GM10266 (cell line): ENCODE results near the gene TTLL5.
"Not testable (repeated sequence)": the region's sequence is repeated elsewhere in the genome, so short reads cannot be mapped to it uniquely, and the experiment has no call there.

Source experiments
- DNase-seq: peaks from one replicate; pipeline ENCODE4 v3.0.0; 2012; ENCODE audit errors: extremely low spot score
- TF ChIP-seq, protein P1 (sequence below): IDR thresholded peaks from 2 replicates; pipeline ENCODE4 v1.5.1; 2012; ENCODE audit warnings: mild to moderate bottlenecking, low read depth; ENCODE audit not compliant: control insufficient read depth, insufficient read depth; ENCODE audit errors: missing control alignments

Gene TTLL5

DNA sequence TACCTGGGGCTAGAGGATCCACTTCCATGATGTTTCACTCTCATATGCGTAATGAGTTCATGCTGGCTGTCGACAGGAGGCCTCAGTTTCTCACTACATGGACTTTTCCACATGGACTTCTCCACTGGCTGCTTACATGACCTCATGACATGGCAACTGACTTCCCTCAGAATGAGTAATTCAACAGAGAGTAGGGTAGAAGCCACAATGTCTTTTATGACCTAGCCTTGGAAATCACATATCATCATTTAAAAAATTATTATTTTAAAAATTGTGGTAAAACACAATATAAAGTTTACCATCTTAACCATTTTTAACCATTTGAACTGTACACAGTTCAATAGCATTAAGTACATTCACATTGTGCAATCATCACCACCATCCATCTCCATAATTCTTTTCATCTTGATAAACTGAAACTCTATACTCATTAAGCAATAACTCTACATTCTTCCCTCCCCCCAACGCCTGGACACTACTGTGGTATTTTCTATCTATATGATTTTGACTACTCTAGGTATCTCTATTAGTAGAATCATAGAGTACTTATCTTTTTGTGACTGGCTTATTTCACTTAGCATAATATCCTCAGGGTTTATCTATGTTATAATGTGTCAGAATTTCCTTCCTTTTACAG lies 176.2 kb downstream of the TTLL5 start:
- DNase-seq = no peak
- TF ChIP-seq, protein P1, sequence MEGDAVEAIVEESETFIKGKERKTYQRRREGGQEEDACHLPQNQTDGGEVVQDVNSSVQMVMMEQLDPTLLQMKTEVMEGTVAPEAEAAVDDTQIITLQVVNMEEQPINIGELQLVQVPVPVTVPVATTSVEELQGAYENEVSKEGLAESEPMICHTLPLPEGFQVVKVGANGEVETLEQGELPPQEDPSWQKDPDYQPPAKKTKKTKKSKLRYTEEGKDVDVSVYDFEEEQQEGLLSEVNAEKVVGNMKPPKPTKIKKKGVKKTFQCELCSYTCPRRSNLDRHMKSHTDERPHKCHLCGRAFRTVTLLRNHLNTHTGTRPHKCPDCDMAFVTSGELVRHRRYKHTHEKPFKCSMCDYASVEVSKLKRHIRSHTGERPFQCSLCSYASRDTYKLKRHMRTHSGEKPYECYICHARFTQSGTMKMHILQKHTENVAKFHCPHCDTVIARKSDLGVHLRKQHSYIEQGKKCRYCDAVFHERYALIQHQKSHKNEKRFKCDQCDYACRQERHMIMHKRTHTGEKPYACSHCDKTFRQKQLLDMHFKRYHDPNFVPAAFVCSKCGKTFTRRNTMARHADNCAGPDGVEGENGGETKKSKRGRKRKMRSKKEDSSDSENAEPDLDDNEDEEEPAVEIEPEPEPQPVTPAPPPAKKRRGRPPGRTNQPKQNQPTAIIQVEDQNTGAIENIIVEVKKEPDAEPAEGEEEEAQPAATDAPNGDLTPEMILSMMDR = no peak

- TF ChIP-seq, protein P1 = no peak
- DNase-seq = no peak
These were observed 179.9 kb downstream of the TTLL5 start for GRCh38 chr14:75840911-75841310.

GRCh38 chr14:75842551-75842950 lies 181.5 kb downstream of the TTLL5 start:
- no peak for DNase-seq

GRCh38 chr14:75844486-75844885 lies 183.4 kb downstream of the TTLL5 start:
- DNase-seq = no peak
- TF ChIP-seq, protein P1 = no peak

More at GRCh38 chr14:75842551-75842950, 181.5 kb downstream of the TTLL5 start:
- TF ChIP-seq, protein P1 = no peak

- no peak for DNase-seq
These were observed 184.2 kb downstream of the TTLL5 start for GRCh38 chr14:75845136-75845804.

DNA sequence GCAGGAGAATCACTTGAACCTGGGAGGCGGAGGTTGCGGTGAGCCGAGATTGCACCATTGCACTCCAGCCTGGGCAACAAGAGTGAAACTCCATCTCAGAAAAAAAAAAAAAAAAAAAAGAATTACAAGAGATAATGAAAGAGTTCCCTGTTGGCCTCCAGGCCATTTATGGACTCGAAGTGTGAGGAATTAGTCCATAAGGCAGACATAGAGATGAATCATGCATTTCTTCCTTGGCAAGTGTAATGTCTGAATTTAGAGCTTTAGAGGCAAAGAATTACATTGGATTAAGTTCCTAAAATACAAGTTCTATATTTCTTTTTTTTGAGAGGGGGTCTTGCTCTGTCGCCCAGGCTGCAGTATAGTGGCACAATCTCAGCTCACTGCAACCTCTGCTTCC lies 185.6 kb downstream of the TTLL5 start:
- not testable (repeated sequence) for DNase-seq

More at GRCh38 chr14:75845136-75845804, 184.2 kb downstream of the TTLL5 start:
- TF ChIP-seq, protein P1 = no peak

DNA sequence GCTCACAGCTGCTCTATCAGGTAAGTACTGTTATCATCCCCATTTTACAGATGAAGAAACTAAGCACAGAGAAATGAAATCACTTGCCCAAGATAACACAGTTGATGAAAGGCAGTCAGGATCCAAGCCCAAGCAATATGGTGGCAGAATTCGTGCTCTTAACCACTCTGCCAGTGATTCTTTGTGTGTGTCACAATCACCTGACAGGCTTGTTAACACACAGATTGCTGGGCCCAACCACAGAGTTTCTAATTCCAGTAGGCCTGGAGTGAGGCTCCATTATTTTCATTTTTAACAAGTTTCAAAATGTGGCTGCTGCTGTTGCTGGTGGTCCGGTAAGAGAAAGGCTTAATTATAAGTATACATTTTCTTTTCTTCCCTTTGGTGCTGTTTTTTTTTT lies 186.5 kb downstream of the TTLL5 start:
- DNase-seq = no peak

More for the DNA sequence above, 186.5 kb downstream of the TTLL5 start:
- TF ChIP-seq, protein P1 = no peak
